AG10803 (cell line): Measurements from ENCODE around the gene C1R.
"Not testable (repeated sequence)": the region's sequence is repeated elsewhere in the genome, so short reads cannot be mapped to it uniquely, and the experiment has no call there.

Experiments used
- DNase-seq: peaks from one replicate; pipeline ENCODE4 v3.0.0; 2010; ENCODE audit warnings: low read depth
- H3K4me3 ChIP-seq: 2 replicates; pipeline ENCODE4 v1.5.1; 2011; ENCODE audit warnings: mild to moderate bottlenecking, low read length, control low read depth
- CTCF ChIP-seq: conservative IDR thresholded peaks from 2 replicates; pipeline ENCODE4 v1.5.1; 2011; ENCODE audit warnings: mild to moderate bottlenecking, low read length, control low read depth, inconsistent platforms

The C1R gene

GRCh38 chr12:7061596-7061995 lies 30.6 kb downstream of the C1R start:
- TF ChIP-seq CTCF = no peak

GRCh38 chr12:7061138-7061537 lies 31.1 kb downstream of the C1R start:
- peak; percentile 13 for DNase-seq
- peak overlapping the region; percentile 80 for H3K4me3 ChIP-seq
- peak; percentile 14; the same call in 1 of the 2 replicates for TF ChIP-seq CTCF

More at GRCh38 chr12:7061596-7061995, 30.6 kb downstream of the C1R start:
- DNase-seq = no peak
- H3K4me3 ChIP-seq = peak overlapping the region; percentile 80

- peak; percentile 99 for DNase-seq
- peak; percentile 96 for TF ChIP-seq CTCF
- peak within 1 kb of the TSS; percentile 80 for H3K4me3 ChIP-seq
These were observed 31.8 kb downstream of the C1R start, which contains the start of gene C1S for GRCh38 chr12:7060353-7060954. TSS of gene C1S (plus strand) at chr12:7060718. CDS start at chr12:7061913, 1,195 bp downstream.

- TF ChIP-seq CTCF = no peak
- no peak for DNase-seq
- H3K4me3 ChIP-seq = no peak overlapping the region
These were observed 32.5 kb downstream of the C1R start for GRCh38 chr12:7059780-7060179.

GRCh38 chr12:7058850-7059395 lies 33.3 kb downstream of the C1R start:
- TF ChIP-seq CTCF = no peak
- H3K4me3 ChIP-seq = no peak overlapping the region
- no peak for DNase-seq

- no peak overlapping the region for H3K4me3 ChIP-seq
- TF ChIP-seq CTCF = no peak
- DNase-seq = no peak
These were observed 33.9 kb downstream of the C1R start for GRCh38 chr12:7058163-7058845.

GRCh38 chr12:7055736-7056135 lies 36.5 kb downstream of the C1R start:
- not testable (repeated sequence) for H3K4me3 ChIP-seq, DNase-seq
